Kidney epithelial cell (primary cell): ENCODE measurements around the gene ARHGEF11. TPM values are rescaled to one million over a fixed set of nuclear protein-coding genes. Genes with fewer than 3 reads are reported as not detected.

Experiments used
- DNase-seq: peaks from one replicate; pipeline ENCODE4 v3.0.0-alpha.2; 2010; ENCODE audit warnings: low read depth
- H3K27me3 ChIP-seq: 2 replicates; pipeline ENCODE4 v1.6.0; 2011; ENCODE audit warnings: low read length; ENCODE audit not compliant: control insufficient read depth, insufficient read depth
- H3K36me3 ChIP-seq: 2 replicates; pipeline ENCODE4 v1.5.1; 2011; ENCODE audit warnings: low read length; ENCODE audit not compliant: control insufficient read depth, insufficient read depth
- H3K4me3 ChIP-seq: 2 replicates; pipeline ENCODE4 v1.5.1; 2011; ENCODE audit warnings: low read depth, mild to moderate bottlenecking, control low read depth, low read length
- total RNA-seq: library from RNA; depleted of rRNA; stranded (reverse); fragments of >200 nt; gene quantifications from 2 replicates; pipeline ENCODE4 v1.2.3, GENCODE V29; 2015
- TF ChIP-seq, protein P1 (sequence below): IDR thresholded peaks from 2 replicates; pipeline ENCODE4 v1.5.1; 2011; ENCODE audit warnings: mild to moderate bottlenecking, moderate library complexity, low read length, control low read depth, inconsistent platforms; ENCODE audit not compliant: insufficient read depth, poor library complexity, severe bottlenecking

ARHGEF11 gene
- total RNA-seq, 1 donor from 2014 or later: 29.2 TPM

DNA sequence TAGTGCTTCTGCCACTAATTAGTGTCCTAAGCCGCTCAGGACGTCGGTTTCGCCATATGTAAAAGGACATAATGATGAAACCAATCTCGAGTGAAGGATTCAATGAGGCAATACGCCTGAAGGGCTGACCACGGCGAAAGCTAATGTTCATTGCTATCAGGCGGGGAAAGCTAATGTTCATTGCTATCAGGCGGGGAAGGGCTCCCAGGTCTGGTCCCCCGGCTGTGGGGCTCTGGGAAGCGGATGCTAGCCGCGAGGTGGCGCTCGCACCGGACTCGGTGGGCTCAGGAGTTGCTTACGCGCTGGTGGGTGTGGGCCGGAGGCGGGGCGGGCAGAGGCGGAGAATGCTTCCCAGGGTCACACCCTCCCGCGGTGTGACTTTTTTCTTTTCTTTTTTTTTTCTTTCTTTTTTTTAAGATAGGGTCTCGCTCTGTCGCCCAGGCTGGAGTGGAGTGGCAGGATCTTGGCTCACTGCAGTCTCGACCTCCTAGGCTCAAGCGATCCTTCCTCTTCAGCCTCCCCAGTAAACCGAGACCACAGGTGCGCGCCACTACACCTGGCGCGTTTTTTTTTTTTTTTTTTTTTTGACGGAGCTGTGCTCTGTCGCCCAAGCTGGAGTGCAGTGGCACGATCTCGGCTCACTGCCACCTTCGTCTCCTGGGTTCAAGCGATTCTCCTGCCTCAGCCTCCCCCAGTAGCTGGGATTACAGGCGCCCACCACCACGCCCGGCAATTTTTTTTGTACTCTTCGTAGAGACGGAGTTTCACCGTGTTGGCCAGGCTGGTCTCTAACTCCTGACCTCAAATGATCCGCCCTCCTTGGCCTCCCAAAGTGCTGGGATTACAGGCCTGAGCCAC lies 153.1 kb downstream of the ARHGEF11 start:
- TF ChIP-seq, protein P1, sequence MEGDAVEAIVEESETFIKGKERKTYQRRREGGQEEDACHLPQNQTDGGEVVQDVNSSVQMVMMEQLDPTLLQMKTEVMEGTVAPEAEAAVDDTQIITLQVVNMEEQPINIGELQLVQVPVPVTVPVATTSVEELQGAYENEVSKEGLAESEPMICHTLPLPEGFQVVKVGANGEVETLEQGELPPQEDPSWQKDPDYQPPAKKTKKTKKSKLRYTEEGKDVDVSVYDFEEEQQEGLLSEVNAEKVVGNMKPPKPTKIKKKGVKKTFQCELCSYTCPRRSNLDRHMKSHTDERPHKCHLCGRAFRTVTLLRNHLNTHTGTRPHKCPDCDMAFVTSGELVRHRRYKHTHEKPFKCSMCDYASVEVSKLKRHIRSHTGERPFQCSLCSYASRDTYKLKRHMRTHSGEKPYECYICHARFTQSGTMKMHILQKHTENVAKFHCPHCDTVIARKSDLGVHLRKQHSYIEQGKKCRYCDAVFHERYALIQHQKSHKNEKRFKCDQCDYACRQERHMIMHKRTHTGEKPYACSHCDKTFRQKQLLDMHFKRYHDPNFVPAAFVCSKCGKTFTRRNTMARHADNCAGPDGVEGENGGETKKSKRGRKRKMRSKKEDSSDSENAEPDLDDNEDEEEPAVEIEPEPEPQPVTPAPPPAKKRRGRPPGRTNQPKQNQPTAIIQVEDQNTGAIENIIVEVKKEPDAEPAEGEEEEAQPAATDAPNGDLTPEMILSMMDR: peak; percentile 91
- H3K36me3 ChIP-seq: no peaks in the 10 kb centered on the region
- H3K4me3 ChIP-seq: no peak overlapping the region
- peaks cover 15% of the 10 kb centered on the region for H3K27me3 ChIP-seq
- DNase-seq: peak; percentile 59

DNA sequence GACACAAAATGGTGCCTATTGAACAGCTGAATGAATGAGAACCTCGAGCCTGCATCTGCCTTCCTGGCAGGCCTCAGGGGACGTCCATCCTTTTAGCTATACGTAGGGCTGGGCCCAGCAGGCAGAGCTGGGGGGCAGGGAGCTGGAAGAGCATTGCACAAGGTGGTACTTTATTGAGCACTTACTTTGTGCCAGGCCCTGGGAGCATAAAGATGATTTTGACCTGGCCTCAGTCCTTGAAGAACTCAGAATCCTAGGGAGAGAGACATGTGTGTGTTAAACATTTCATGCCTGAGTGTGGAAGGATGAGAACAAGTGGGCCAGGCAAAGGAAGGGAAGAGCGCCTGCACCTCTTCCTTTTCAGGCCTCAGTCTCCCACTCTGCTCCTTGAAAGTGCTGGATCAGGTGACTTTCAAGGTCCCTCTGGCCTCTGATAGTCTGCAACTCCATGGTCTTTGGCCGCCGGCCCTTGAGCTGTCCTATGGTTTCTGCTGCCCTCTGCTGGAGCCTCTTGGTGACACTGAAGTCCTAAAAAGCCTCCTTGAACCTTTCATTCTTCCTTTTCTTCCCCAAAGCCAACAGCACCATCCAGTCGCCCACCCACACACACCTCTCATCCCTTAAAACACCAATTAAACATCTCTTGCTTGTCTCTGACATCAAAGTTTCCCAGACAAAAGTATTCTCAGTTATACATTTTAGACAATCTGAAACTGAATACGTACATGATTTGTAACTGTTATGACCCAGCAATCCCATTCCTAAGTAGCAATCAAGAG lies 155.6 kb downstream of the ARHGEF11 start:
- no peak overlapping the region for H3K4me3 ChIP-seq
- peak; percentile 44 for DNase-seq
- H3K36me3 ChIP-seq: no peaks in the 10 kb centered on the region
- peaks cover 22% of the 10 kb centered on the region for H3K27me3 ChIP-seq
- TF ChIP-seq, protein P1: peak; percentile 90

DNA sequence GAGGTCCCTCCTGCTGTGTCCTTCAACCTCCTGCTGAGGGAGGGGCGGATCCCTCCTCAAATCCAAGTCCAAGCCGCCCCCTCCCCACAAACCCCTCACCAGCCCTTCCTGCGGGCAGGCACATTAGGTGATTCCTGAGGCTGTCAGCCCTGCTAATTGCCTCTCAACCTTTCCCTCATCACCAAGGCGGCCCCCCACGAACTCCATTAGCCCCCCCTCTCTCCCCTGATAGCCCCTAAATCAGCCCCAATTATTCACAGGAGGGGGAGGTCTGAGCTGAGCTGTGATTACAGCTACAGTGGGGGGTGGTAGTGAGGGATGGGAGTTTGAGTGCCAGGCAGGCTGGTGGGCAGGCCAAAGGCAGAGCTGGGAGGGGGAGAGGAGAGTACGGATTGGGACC lies 157.8 kb downstream of the ARHGEF11 start:
- DNase-seq: no peak
- TF ChIP-seq, protein P1: no peak
- Histone ChIP-seq H3K36me3 (no peaks in the 10 kb centered on the region), H3K4me3 (no peak overlapping the region), H3K27me3 (peaks cover 32% of the 10 kb centered on the region)

DNA sequence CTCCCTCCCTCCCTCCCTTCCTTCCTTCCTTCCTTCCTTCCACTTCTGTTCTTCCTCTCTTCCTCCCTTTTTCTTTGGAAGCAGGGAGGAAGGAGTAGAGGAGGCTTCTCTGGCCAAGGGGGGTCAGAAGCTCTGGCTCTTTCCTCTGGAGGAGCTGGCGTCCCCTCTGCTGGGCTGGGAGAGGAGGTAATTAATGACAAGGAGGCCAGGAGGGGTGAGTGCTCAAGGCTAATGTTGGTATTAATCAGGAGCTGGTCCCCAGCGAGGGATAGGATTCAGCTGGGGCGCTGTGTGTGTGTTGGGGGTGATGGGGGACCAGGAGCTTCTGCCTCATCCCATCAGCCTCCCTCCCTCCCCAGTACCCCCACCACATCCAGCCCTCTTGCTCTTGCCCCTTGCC lies 158.2 kb downstream of the ARHGEF11 start:
- no peak for DNase-seq
- TF ChIP-seq, protein P1: no peak
- Histone ChIP-seq H3K4me3 (no peak overlapping the region), H3K36me3 (no peaks in the 10 kb centered on the region), H3K27me3 (peaks cover 32% of the 10 kb centered on the region)

DNA sequence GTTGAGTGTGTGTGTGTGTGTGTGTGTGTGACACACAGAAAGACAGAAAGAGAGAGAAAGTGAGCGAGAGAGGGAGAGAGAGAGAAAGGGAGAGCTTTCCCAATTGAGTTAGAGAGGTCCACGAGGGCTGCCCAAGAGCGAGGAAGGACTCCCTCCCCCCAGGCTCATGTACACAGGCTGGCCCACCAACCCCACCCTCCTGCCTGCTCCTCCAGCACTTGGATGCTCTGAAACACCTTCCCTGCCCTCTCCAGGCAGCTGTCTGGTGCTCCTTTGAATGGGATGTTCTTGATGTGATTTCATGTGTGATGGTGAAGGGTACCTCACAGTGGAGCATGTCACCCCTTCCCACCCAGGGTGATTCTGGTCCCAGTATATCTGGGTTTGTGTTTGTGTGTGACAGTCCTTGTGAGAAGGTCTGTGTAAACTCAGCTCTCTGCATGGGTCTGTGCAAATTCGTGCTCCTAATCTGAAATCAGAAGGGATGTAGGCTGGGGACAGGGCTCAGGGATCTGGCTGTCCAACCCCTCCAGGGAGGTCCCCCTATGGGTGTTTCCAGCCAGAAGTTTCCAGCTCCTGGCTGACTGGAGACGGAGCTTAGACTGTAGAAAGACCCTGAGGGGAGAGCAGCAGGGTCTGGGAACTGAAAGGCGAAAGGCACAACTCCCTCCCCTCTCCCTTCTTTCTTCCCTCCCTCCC lies 158.8 kb downstream of the ARHGEF11 start:
- Histone ChIP-seq H3K4me3 (no peak overlapping the region), H3K36me3 (no peaks in the 10 kb centered on the region), H3K27me3 (peaks cover 31% of the 10 kb centered on the region)
- TF ChIP-seq, protein P1: no peak
- no peak for DNase-seq
